ENCODE data around the gene FSIP1.

- TF ChIP-seq CTCF (IDR thresholded peaks at IDR 0.05): no peak
- TF ChIP-seq POLR2A (IDR thresholded peaks at IDR 0.05): no peak
Measured at GRCh38 chr15:39646425-39646824, 136.2 kb downstream of the FSIP1 start.

Measured in ovary (tissue), 3 donors.